ENCODE results near the gene TECR.

Gene TECR

DNA sequence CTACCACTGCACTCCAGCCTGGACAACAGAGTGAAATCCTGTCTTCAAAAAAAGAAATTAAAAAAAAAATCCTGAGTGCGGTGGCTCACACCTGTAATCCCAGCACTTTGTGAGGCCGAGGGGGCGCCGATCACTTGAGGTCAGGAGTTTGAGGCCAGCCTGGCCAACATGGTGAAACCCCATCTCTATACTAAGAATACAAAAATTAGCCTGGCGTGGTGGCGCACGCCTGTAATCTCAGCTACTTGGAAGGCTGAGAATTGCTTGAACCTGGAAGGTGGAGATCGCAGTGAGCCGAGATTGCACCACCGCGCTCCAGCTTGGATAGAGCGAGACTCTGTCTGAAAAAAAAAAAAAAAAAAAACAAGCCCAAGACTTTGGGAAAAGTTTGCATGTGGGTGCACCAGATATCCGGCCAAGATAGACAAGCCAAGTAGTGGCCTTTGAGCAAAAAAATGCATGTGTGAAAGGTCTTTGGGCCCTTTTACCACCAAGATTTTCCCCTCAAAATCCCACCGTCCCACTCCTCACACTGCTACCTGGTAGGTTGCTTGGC is 16.9 kb upstream of the TECR start:
- Histone ChIP-seq H3K9ac (ENCODE audit: low read depth, low read length) (no peak overlapping the region), H3K36me3 (ENCODE audit: control insufficient read depth, insufficient read depth, low read length) (peaks cover 22% of the 10 kb centered on the region), H3K4me1 (ENCODE audit: control insufficient read depth, insufficient read depth, low read length) (no peaks in the 10 kb centered on the region), H3K27me3 (ENCODE audit: control insufficient read depth, insufficient read depth, low read length) (no peaks in the 10 kb centered on the region), H3K9me3 (ENCODE audit: control insufficient read depth, insufficient read depth, low read length) (no peaks in the 10 kb centered on the region), H3K4me3 (ENCODE audit: low read depth, low read length) (no peak overlapping the region)

DNA sequence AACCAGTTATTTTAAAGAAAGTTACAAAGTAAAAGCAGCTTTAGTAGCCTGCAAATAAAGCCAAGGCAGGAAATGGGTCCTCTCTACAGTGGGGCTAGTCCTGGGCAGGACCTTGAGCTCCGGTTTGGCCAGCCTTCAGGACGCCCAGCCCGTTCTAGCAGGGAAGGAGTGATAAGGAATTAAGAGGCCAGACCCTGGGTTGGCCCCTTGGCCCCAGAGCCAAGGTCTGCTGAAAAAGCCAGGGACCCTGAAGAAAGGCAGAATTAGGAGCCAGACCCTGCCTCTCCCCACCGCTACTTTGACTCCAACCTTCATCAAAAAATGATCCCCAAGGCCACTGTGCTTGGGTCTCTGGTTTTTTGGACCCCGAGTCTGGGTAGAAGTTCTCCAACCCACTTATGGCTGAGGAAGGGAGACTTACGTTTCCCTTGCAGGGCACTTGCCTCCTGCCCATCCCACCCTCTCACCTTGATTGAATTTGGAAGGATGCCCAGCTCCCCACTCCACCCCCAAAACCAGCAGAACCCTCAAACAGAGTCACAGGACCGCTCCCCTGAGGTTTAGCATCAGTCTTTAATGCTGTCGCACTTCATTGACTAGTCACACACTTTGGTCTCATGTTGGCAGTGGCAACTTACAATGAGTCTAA is 15.1 kb upstream of the TECR start:
- H3K4me3 ChIP-seq (ENCODE audit: low read depth, low read length) = no peak overlapping the region
- H3K9me3 ChIP-seq (ENCODE audit: control insufficient read depth, insufficient read depth, low read length) = no peaks in the 10 kb centered on the region
- no peak overlapping the region for H3K9ac ChIP-seq (ENCODE audit: low read depth, low read length)
- no peaks in the 10 kb centered on the region for H3K27me3 ChIP-seq (ENCODE audit: control insufficient read depth, insufficient read depth, low read length)
- peaks cover 22% of the 10 kb centered on the region for H3K36me3 ChIP-seq (ENCODE audit: control insufficient read depth, insufficient read depth, low read length)
- H3K4me1 ChIP-seq (ENCODE audit: control insufficient read depth, insufficient read depth, low read length) = no peaks in the 10 kb centered on the region

DNA sequence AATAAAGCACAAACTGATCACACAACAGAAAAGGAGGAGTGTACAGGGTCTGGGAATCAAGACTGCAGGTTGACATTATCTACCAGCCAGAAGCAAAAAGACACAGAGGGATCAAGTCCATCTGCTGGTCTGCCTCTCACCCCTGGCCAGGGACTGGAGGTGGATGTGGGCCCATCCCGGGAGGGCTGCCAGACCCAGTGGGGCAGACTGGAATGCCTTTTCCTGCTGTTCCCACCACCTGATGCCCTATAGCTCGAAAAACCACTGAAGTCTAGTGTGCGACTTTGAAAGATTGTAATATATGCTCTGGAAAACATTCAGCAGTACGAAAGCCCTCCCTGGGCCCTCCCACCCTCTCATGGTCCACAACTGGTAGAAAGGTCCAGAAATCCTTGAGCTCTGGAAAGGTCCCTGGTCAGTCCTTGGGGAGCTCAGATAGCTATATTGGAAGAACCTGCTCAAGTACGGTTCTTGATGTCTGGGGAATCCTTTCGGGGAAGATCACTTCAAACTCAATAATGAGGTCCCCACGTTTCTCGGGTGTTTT is 13.8 kb upstream of the TECR start:
- no peaks in the 10 kb centered on the region for H3K27me3 ChIP-seq (ENCODE audit: control insufficient read depth, insufficient read depth, low read length)
- H3K4me1 ChIP-seq (ENCODE audit: control insufficient read depth, insufficient read depth, low read length) = peaks cover 6% of the 10 kb centered on the region
- H3K9me3 ChIP-seq (ENCODE audit: control insufficient read depth, insufficient read depth, low read length) = no peaks in the 10 kb centered on the region
- H3K9ac ChIP-seq (ENCODE audit: low read depth, low read length) = no peak overlapping the region
- H3K4me3 ChIP-seq (ENCODE audit: low read depth, low read length) = no peak overlapping the region
- peaks cover 22% of the 10 kb centered on the region for H3K36me3 ChIP-seq (ENCODE audit: control insufficient read depth, insufficient read depth, low read length)

DNA sequence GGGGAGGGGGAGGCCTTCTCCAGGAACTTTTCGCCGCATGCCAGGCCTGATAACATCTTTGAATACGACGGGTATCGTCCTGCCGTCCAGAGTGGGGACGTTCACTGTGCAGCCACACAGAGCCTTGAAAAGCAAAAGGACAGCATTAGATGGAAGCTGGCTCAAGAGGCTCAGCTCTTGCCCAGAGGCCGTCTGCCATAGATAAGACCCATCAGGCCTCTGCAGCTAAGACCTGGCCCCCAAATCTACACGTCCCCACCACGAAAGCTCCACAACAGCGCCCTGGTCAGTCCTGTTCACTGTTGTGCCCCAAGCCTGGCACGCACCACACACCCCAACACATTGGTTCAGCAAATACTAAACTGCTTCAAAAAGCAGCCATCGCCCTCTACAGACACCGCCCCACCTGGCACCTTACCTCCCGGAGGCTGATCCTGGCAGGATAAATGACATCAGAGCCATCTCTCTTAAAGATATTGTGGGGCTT is 13.3 kb upstream of the TECR start:
- Histone ChIP-seq H3K9ac (ENCODE audit: low read depth, low read length) (no peak overlapping the region), H3K9me3 (ENCODE audit: control insufficient read depth, insufficient read depth, low read length) (no peaks in the 10 kb centered on the region), H3K27me3 (ENCODE audit: control insufficient read depth, insufficient read depth, low read length) (no peaks in the 10 kb centered on the region), H3K4me1 (ENCODE audit: control insufficient read depth, insufficient read depth, low read length) (peaks cover 6% of the 10 kb centered on the region), H3K36me3 (ENCODE audit: control insufficient read depth, insufficient read depth, low read length) (peaks cover 22% of the 10 kb centered on the region), H3K4me3 (ENCODE audit: low read depth, low read length) (peak overlapping the region; percentile 86)

GRCh38 chr19:14516746-14517438 is 12.5 kb upstream of the TECR start:
- Histone ChIP-seq H3K4me3 (ENCODE audit: low read depth, low read length) (peak overlapping the region; percentile 86), H3K27me3 (ENCODE audit: control insufficient read depth, insufficient read depth, low read length) (no peaks in the 10 kb centered on the region), H3K9ac (ENCODE audit: low read depth, low read length) (peak overlapping the region; percentile 54), H3K36me3 (ENCODE audit: control insufficient read depth, insufficient read depth, low read length) (peaks cover 22% of the 10 kb centered on the region), H3K4me1 (ENCODE audit: control insufficient read depth, insufficient read depth, low read length) (peaks cover 6% of the 10 kb centered on the region), H3K9me3 (ENCODE audit: control insufficient read depth, insufficient read depth, low read length) (no peaks in the 10 kb centered on the region)

DNA sequence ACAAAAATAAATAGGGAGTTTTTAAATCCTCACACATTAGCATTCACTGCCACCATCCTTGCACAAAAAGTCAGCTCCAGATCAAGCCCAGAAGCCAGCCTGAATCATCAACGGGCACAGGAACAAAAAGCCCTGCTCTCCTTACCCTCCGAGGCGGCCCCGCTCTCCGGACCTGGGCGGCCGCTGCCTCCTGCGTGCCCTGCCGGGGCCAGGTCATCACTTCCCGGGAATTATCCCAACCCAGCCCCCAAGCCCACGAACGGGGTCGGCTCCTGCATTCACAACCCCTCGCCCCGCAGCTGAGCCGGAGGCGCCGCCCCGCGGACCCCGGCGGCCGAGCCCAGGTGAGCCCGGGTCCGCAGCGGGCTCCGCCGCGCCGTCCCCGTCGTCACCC is 12.0 kb upstream of the TECR start:
- H3K4me1 ChIP-seq (ENCODE audit: control insufficient read depth, insufficient read depth, low read length) = peaks cover 6% of the 10 kb centered on the region
- H3K27me3 ChIP-seq (ENCODE audit: control insufficient read depth, insufficient read depth, low read length) = no peaks in the 10 kb centered on the region
- H3K36me3 ChIP-seq (ENCODE audit: control insufficient read depth, insufficient read depth, low read length) = peaks cover 22% of the 10 kb centered on the region
- peak overlapping the region; percentile 86 for H3K4me3 ChIP-seq (ENCODE audit: low read depth, low read length)
- no peaks in the 10 kb centered on the region for H3K9me3 ChIP-seq (ENCODE audit: control insufficient read depth, insufficient read depth, low read length)
- H3K9ac ChIP-seq (ENCODE audit: low read depth, low read length) = peak overlapping the region; percentile 54

DNA sequence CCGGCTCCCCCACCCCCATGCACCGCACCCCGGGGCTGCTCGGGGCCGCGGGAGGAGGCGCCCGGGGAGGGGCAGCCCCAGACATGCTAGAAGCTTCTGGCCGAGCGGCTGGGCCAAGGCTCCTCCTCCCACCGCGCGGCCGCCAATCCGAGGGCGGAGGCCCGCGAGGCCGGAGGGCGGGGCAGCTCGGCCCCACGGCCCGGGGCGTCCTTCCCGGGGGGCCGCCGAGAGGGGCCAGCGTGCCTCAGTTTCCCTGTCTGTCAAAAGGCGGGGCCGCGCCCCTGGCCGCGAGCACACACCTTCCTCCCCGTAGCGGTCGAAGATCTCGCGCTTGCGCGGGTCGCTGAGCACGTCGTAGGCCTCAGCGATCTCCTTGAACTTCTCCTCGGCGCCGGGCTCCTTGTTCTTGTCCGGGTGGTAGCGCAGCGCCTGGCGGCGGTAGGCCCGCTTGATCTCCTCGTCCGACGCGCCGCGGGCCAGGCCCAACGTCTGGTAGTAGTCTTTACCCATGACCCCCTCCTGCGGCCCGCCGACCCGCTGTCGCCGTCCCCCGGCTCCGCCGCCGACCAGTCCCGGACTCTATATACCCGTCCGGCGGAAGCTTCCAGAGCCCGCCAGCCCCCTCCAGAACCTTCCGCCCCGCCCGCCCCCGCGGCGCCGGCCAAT is 11.4 kb upstream of the TECR start, which contains the start of gene DNAJB1:
TSS of gene DNAJB1 (minus strand) at position 558 of the 666 bp plus-strand sequence. CDS start at position 510, 48 bp downstream.
- Histone ChIP-seq H3K9me3 (ENCODE audit: control insufficient read depth, insufficient read depth, low read length) (no peaks in the 10 kb centered on the region), H3K36me3 (ENCODE audit: control insufficient read depth, insufficient read depth, low read length) (peaks cover 22% of the 10 kb centered on the region), H3K4me3 (ENCODE audit: low read depth, low read length) (peak within 1 kb of the TSS; percentile 86), H3K9ac (ENCODE audit: low read depth, low read length) (peak within 1 kb of the TSS; percentile 83), H3K4me1 (ENCODE audit: control insufficient read depth, insufficient read depth, low read length) (peaks cover 6% of the 10 kb centered on the region), H3K27me3 (ENCODE audit: control insufficient read depth, insufficient read depth, low read length) (no peaks in the 10 kb centered on the region)

- Histone ChIP-seq H3K9ac (ENCODE audit: low read depth, low read length) (no peak overlapping the region), H3K9me3 (ENCODE audit: control insufficient read depth, insufficient read depth, low read length) (no peaks in the 10 kb centered on the region), H3K27me3 (ENCODE audit: control insufficient read depth, insufficient read depth, low read length) (no peaks in the 10 kb centered on the region), H3K4me1 (ENCODE audit: control insufficient read depth, insufficient read depth, low read length) (peaks cover 6% of the 10 kb centered on the region), H3K4me3 (ENCODE audit: low read depth, low read length) (peak overlapping the region; percentile 70), H3K36me3 (ENCODE audit: control insufficient read depth, insufficient read depth, low read length) (peaks cover 22% of the 10 kb centered on the region)
These were observed 10.0 kb upstream of the TECR start for GRCh38 chr19:14519245-14519859.

DNA sequence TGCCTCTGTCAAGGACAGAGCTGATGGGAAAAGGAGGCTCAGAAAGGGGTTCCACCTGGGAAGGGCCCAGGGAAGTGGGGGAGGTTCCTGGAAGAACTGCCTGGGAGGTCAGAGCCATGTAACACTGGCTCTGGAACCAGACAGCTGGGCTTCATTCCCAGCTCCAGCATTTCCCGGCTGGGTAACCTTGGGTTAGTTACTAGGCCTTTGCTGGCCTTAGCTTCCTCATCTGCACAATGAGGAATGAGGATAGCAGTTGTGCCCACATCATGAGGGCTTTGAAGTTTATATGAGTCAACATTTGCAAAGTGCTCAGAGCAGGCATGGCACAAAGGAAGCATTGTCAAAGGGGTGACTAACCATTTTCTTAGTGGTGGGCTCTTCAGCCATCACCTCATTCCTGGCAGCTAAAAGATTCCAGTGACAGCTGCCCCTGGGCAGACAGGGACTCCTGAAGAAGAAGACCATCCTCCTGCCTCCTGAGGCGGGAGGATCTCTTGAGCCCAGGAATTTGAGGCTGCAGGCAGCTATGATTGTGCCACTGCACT is 9.5 kb upstream of the TECR start:
- H3K4me3 ChIP-seq (ENCODE audit: low read depth, low read length) = no peak overlapping the region
- peaks cover 6% of the 10 kb centered on the region for H3K4me1 ChIP-seq (ENCODE audit: control insufficient read depth, insufficient read depth, low read length)
- H3K9me3 ChIP-seq (ENCODE audit: control insufficient read depth, insufficient read depth, low read length) = no peaks in the 10 kb centered on the region
- peaks cover 17% of the 10 kb centered on the region for H3K36me3 ChIP-seq (ENCODE audit: control insufficient read depth, insufficient read depth, low read length)
- no peak overlapping the region for H3K9ac ChIP-seq (ENCODE audit: low read depth, low read length)
- H3K27me3 ChIP-seq (ENCODE audit: control insufficient read depth, insufficient read depth, low read length) = no peaks in the 10 kb centered on the region

GRCh38 chr19:14520543-14520942 is 8.9 kb upstream of the TECR start:
- no peak overlapping the region for H3K9ac ChIP-seq (ENCODE audit: low read depth, low read length)
- no peaks in the 10 kb centered on the region for H3K27me3 ChIP-seq (ENCODE audit: control insufficient read depth, insufficient read depth, low read length)
- H3K4me1 ChIP-seq (ENCODE audit: control insufficient read depth, insufficient read depth, low read length) = peaks cover 6% of the 10 kb centered on the region
- H3K36me3 ChIP-seq (ENCODE audit: control insufficient read depth, insufficient read depth, low read length) = peaks cover 12% of the 10 kb centered on the region
- H3K9me3 ChIP-seq (ENCODE audit: control insufficient read depth, insufficient read depth, low read length) = no peaks in the 10 kb centered on the region
- H3K4me3 ChIP-seq (ENCODE audit: low read depth, low read length) = no peak overlapping the region

- Histone ChIP-seq H3K9me3 (ENCODE audit: control insufficient read depth, insufficient read depth, low read length) (no peaks in the 10 kb centered on the region), H3K9ac (ENCODE audit: low read depth, low read length) (peak overlapping the region; percentile 65), H3K4me3 (ENCODE audit: low read depth, low read length) (no peak overlapping the region), H3K36me3 (ENCODE audit: control insufficient read depth, insufficient read depth, low read length) (no peaks in the 10 kb centered on the region), H3K4me1 (ENCODE audit: control insufficient read depth, insufficient read depth, low read length) (peaks cover 3% of the 10 kb centered on the region), H3K27me3 (ENCODE audit: control insufficient read depth, insufficient read depth, low read length) (no peaks in the 10 kb centered on the region)
These were observed 3.7 kb upstream of the TECR start for GRCh38 chr19:14525729-14526128.
